Activated T-helper 2 cell treated with anti-CD3 and anti-CD28 coated beads, Interferon-gamma antibody, Interleukin-2, Interleukin-4, amounts not matched to agents 10 μg/mL and 5 μg/mL and 100 μg/mL, durations not matched to agents 14 hours and 24 hours and 36 hours (primary cell): Measurements from ENCODE around the gene STAP2. TPM values are rescaled to one million over a fixed set of nuclear protein-coding genes. Genes with fewer than 3 reads are reported as not detected.

ENCODE experiments used
- DNase-seq: peaks from one replicate; pipeline ENCODE4 v3.0.0; 2021; ENCODE audit warnings: low spot score
- H3K27ac Mint-ChIP-seq: one replicate; pipeline ENCODE4 v1.8.0; 2021; ENCODE audit warnings: mixed read lengths
- H3K27me3 Mint-ChIP-seq: one replicate; pipeline ENCODE4 v1.8.0; 2021; ENCODE audit warnings: low read depth, mixed read lengths
- H3K36me3 Mint-ChIP-seq: one replicate; pipeline ENCODE4 v1.8.0; 2021; ENCODE audit warnings: low read depth, mixed read lengths
- H3K4me1 Mint-ChIP-seq: one replicate; pipeline ENCODE4 v1.8.0; 2021; ENCODE audit warnings: low read depth, mixed read lengths
- H3K4me3 Mint-ChIP-seq: one replicate; pipeline ENCODE4 v1.8.0; 2021; ENCODE audit warnings: low read depth, mild to moderate bottlenecking, moderate library complexity, mixed read lengths
- H3K9me3 Mint-ChIP-seq: one replicate; pipeline ENCODE4 v1.8.0; 2021; ENCODE audit warnings: mixed read lengths
- intact Hi-C: fragments of 100-400 bp; cut with micrococcal nuclease; formaldehyde crosslinking; loops from one replicate; pipeline ENCODE4 v1.15.1; 2023
- total RNA-seq: library from RNA; stranded (reverse); gene quantifications from 2 replicates; pipeline ENCODE4 v1.2.3, GENCODE V29; 2022

The STAP2 gene
- total RNA-seq, 1 donor from 2014 or later, result 17.1 TPM

DNA sequence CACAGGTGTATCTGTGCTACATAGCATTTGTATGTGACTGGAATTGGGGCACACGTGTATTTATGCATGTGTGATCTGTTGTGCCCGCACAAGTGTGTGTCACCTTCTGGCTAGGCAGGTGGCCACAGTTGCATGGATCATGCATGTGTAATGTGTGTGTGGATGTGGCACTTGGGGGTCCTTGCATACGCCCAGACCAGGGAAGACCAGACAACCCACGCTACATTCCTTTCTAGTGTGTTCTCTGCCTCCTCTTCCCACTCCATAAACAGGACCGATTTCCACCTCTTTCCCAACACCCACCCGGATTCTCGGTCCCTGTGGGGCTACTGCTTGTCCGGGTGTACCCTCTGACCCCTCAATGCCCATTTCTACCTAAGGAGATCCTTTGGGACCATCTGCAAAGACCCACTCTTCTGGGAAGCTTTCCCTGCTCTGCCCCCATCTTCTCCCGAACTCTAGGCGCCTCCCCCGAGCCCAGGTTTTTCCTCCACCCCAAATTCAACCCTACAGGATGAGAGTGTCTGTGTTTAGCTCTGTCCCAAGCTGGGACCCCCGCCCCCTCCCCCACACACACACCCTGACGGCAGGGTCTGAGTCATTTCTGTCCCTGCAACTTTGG lies 12.3 kb downstream of the STAP2 start:
- no peak for DNase-seq
- peak overlapping the region; percentile 38 for H3K4me3 Mint-ChIP-seq
- peaks cover 3% of the 10 kb centered on the region for H3K36me3 Mint-ChIP-seq
- intact Hi-C loops, result loop anchor here (10.0 kb wide), 1 partner anchor 148 kb away; the partner anchor contains the start of gene HDGFL2
- no peak overlapping the region for H3K27ac Mint-ChIP-seq
- peaks cover 3% of the 10 kb centered on the region for H3K27me3 Mint-ChIP-seq
- peaks cover 17% of the 10 kb centered on the region for H3K4me1 Mint-ChIP-seq
- peaks cover 6% of the 10 kb centered on the region for H3K9me3 Mint-ChIP-seq

GRCh38 chr19:4324228-4324627 lies 14.4 kb downstream of the STAP2 start:
- H3K27me3 Mint-ChIP-seq, result peaks cover 3% of the 10 kb centered on the region
- H3K4me3 Mint-ChIP-seq, result no peak overlapping the region
- no peak for DNase-seq
- peaks cover 14% of the 10 kb centered on the region for H3K4me1 Mint-ChIP-seq
- intact Hi-C loops, result loop anchor here (10.0 kb wide), 1 partner anchor 151 kb away; the partner anchor contains the start of gene HDGFL2
- peaks cover 25% of the 10 kb centered on the region for H3K9me3 Mint-ChIP-seq
- H3K27ac Mint-ChIP-seq, result no peak overlapping the region
- H3K36me3 Mint-ChIP-seq, result peaks cover 12% of the 10 kb centered on the region

DNA sequence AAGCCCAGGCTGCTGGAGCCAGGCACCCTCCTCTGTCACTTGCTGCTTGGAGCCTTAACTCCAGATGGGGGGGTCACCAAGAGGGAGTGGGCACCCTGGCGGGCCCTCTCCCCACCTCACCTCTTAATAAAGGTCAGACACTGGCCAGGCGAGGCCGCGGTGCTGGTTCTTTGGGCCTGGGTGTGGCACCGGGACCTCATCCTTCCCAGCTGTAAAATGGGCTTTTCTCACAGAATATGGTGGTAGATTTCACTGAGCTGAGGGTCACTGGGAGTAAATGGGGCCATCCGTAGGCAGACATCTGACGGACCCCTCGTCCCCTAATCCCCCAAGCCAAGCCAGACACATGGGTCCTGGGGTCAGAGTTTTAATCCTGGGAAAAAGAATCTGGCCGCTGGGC lies 14.9 kb downstream of the STAP2 start:
- Mint-ChIP-seq H3K36me3 (peaks cover 17% of the 10 kb centered on the region), H3K9me3 (peaks cover 30% of the 10 kb centered on the region), H3K27ac (no peak overlapping the region), H3K4me3 (no peak overlapping the region), H3K27me3 (peaks cover 3% of the 10 kb centered on the region), H3K4me1 (peaks cover 14% of the 10 kb centered on the region)
- no peak for DNase-seq
- intact Hi-C loops, result loop anchor here (10.0 kb wide), 1 partner anchor 151 kb away; the partner anchor contains the start of gene HDGFL2

DNA sequence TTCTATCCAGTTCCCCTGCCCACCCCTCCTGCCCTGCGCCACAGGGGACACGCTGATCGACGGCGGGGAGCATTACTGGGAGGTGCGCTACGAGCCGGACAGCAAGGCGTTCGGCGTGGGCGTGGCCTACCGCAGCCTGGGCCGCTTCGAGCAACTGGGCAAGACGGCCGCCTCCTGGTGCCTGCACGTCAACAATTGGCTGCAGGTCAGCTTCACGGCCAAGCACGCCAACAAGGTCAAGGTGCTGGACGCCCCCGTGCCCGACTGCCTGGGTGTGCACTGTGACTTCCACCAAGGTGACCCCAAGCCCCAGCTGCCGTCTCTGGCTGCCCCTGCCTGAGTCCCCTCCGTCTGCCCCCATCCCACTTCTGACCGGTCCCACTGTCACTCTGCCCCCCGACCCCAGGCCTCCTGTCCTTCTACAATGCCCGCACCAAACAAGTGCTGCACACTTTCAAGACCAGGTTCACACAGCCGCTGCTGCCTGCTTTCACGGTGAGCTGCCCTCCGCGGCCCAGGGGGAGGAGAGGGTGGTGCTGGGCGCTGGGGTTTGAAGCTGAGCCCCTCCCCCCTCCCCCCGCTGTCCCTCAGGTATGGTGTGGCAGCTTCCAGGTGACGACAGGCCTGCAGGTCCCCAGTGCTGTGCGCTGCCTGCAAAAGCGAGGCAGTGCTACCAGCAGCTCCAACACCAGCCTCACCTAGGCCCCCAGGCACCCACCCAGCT lies 15.5 kb downstream of the STAP2 start:
- Mint-ChIP-seq H3K9me3 (peaks cover 36% of the 10 kb centered on the region), H3K4me3 (no peak overlapping the region), H3K27ac (no peak overlapping the region), H3K36me3 (peaks cover 23% of the 10 kb centered on the region), H3K27me3 (peaks cover 3% of the 10 kb centered on the region), H3K4me1 (peaks cover 14% of the 10 kb centered on the region)
- no peak for DNase-seq
- intact Hi-C loops, result loop anchor here (10.0 kb wide), 1 partner anchor 152 kb away; the partner anchor contains the start of gene HDGFL2

DNA sequence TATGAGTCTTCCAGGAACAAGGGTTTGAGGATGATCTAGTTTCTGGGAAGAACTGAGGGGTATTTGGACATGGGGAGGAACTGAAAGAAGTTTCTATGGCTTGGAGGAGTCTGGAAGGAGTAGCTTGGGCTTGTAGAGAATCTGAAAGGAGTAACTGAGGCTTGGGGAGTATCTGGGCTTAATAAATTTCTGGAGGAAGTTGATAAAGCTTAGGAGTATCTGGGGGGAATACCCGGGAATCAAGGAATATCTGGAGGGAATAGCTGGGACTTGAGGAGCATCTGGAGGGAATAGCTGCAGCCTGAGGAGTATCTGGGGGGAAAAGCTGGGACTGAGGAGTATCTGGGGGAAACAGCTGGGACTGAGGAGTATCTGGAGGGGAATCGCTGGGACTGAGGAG lies 18.2 kb downstream of the STAP2 start:
- Mint-ChIP-seq H3K27ac (no peak overlapping the region), H3K36me3 (peaks cover 34% of the 10 kb centered on the region), H3K27me3 (no peaks in the 10 kb centered on the region), H3K9me3 (peaks cover 36% of the 10 kb centered on the region), H3K4me1 (no peaks in the 10 kb centered on the region), H3K4me3 (no peak overlapping the region)
- no peak for DNase-seq
- intact Hi-C loops, result loop anchor here (10.0 kb wide), 1 partner anchor 154 kb away; the partner anchor contains the start of gene HDGFL2

- Mint-ChIP-seq H3K4me3 (no peak overlapping the region), H3K9me3 (peaks cover 36% of the 10 kb centered on the region), H3K27ac (no peak overlapping the region)
Measured at GRCh38 chr19:4319067-4319718, 19.4 kb downstream of the STAP2 start.

GRCh38 chr19:4318460-4318859 lies 20.2 kb downstream of the STAP2 start:
- Mint-ChIP-seq H3K9me3 (peaks cover 36% of the 10 kb centered on the region), H3K36me3 (peaks cover 34% of the 10 kb centered on the region), H3K4me1 (no peaks in the 10 kb centered on the region), H3K4me3 (no peak overlapping the region), H3K27me3 (no peaks in the 10 kb centered on the region), H3K27ac (no peak overlapping the region)
- DNase-seq, result no peak
- intact Hi-C loops, result no loop called here

More at GRCh38 chr19:4319067-4319718, 19.4 kb downstream of the STAP2 start:
- Mint-ChIP-seq H3K4me1 (no peaks in the 10 kb centered on the region), H3K36me3 (peaks cover 34% of the 10 kb centered on the region), H3K27me3 (no peaks in the 10 kb centered on the region)
- intact Hi-C loops, result no loop called here
- no peak for DNase-seq

- Mint-ChIP-seq H3K4me3 (no peak overlapping the region), H3K9me3 (peaks cover 36% of the 10 kb centered on the region), H3K4me1 (no peaks in the 10 kb centered on the region), H3K27ac (no peak overlapping the region), H3K27me3 (no peaks in the 10 kb centered on the region), H3K36me3 (peaks cover 34% of the 10 kb centered on the region)
- intact Hi-C loops, result no loop called here
- no peak for DNase-seq
Measured at GRCh38 chr19:4316956-4317355, 21.7 kb downstream of the STAP2 start.

- intact Hi-C loops, result no loop called here
- Mint-ChIP-seq H3K27me3 (no peaks in the 10 kb centered on the region), H3K9me3 (peaks cover 8% of the 10 kb centered on the region), H3K4me3 (no peak overlapping the region), H3K4me1 (no peaks in the 10 kb centered on the region), H3K36me3 (peaks cover 28% of the 10 kb centered on the region), H3K27ac (no peak overlapping the region)
- no peak for DNase-seq
Measured at GRCh38 chr19:4313847-4314490, 24.7 kb downstream of the STAP2 start.

DNA sequence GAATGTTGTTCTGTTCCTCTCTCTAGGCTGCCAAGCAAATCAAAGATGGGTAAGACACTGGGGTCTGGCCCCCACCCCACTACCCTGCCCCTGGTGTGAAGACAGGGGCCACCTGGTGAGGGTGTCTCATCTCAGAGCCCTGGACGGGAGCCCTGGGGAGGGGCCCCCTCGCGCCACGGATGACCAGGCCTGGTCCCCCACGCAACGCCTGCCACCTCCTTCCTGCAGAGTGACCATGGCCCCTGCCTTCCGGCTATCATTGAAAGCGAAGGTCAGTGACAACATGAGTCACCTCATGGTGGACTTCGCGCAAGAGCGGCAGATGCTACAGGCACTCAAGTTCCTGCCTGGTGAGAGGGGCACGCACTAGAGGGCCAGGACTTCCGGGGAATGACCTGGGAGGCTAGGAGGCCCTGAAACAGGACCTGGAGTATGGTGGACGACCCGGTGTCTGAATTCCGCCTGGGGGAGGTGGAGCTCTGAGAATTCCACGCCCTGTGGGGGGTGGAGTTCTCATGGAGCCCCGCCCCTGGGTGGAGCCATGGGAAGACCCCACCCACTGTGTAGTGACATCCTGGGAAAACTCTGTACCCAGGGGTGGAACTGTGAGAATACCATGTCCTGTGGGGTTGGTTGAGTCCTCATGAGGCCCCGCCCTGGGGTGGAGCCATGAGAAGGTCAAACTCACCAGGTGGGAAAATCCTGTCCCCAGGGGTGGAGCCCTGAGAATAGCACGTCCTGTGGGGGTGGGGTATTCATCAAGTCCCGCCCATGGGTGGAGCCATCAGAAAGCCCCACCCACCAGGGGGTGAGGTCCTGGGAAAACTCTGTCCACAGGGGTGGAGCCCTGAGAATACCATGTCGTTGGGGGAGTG lies 28.1 kb downstream of the STAP2 start:
- no peak for DNase-seq
- Mint-ChIP-seq H3K27ac (no peak overlapping the region), H3K4me1 (peaks cover 2% of the 10 kb centered on the region), H3K4me3 (no peak overlapping the region), H3K27me3 (no peaks in the 10 kb centered on the region), H3K36me3 (peaks cover 13% of the 10 kb centered on the region), H3K9me3 (no peaks in the 10 kb centered on the region)
- intact Hi-C loops, result no loop called here

DNA sequence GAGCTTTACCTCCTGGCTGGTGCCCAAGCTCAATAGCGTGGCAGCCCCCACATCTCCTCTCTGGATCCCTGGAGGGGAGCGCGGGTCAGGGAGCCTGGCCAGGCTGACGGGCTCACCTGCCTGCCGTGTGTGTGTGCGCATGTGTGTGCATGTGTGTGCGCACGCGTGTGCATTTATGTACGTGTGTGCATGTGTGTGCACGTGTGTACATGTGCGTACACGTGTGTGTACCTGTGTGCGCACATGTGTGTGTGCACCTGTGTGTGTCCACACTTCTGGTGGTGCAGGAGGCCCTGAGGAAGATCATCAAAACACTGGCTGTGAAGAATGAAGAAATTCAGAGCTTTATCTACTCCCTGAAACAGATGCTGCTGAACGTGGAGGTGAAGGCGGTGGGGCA lies 33.0 kb downstream of the STAP2 start:
- peaks cover 25% of the 10 kb centered on the region for H3K4me1 Mint-ChIP-seq
- intact Hi-C loops, result no loop called here

GRCh38 chr19:4305257-4305612 lies 33.4 kb downstream of the STAP2 start:
- intact Hi-C loops, result no loop called here
- Mint-ChIP-seq H3K27ac (no peak overlapping the region), H3K27me3 (no peaks in the 10 kb centered on the region), H3K9me3 (no peaks in the 10 kb centered on the region), H3K4me3 (peak overlapping the region; percentile 76), H3K36me3 (peaks cover 4% of the 10 kb centered on the region), H3K4me1 (peaks cover 25% of the 10 kb centered on the region)
- DNase-seq, result no peak

More for the DNA sequence above, 33.0 kb downstream of the STAP2 start:
- Mint-ChIP-seq H3K36me3 (peaks cover 9% of the 10 kb centered on the region), H3K4me3 (peak overlapping the region; percentile 76), H3K27ac (no peak overlapping the region), H3K9me3 (no peaks in the 10 kb centered on the region), H3K27me3 (no peaks in the 10 kb centered on the region)
- no peak for DNase-seq
